HG03196 (cell line): ENCODE measurements around the gene RPP25.

ENCODE experiments used
- ATAC-seq: cut with Tn5 transposase; IDR thresholded peaks from one replicate; pipeline ENCODE4 v1.9.1; 2021; ENCODE audit not compliant: unreplicated experiment

The RPP25 gene, protein sequence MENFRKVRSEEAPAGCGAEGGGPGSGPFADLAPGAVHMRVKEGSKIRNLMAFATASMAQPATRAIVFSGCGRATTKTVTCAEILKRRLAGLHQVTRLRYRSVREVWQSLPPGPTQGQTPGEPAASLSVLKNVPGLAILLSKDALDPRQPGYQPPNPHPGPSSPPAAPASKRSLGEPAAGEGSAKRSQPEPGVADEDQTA

DNA sequence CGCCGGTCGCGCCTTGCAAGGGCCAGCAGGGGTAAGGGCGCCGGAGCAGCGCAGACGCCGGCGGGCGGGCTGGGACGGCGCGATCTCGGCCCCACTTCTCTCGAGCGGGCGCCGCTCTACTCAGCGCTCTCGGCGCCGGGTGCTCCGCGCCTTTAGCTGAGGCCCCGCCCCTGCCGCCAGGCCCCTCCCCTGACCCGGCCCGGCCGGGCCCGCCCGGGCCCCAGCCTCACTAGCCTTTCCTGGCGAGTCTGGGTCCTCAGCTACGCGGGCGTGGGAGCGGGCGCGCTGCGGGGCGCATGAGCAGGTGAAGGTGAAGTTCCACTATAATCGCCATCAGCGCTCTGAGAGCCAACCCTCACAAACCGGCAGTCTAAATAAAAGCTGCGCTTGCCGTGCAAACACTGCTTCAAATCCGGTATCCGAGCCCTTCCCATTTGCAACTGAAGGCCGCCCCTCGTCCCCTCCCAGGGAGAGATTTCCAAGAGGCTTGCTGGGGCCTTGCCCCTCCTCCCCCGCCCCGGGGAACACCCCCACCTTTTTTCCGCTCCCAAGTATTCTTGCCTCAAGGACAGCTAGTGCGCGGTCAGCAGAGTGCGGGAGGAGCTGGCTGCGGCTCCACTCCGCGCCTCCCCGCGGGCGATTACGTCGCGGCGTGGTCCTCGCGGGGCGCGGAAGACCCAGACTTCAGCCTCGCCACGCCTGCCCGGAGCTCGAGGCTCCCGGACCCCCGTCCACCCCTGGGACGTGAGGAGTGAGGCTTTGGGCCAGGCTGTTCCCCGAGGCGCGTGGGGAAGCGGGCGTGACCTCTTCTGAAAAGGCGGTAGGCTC lies at the start of gene RPP25:
Gene RPP25 (minus strand): TSS at position 125 of the 828 bp plus-strand sequence. CDS start 189 bp downstream, outside the sequence.
- ATAC-seq, result peak; percentile 73

DNA sequence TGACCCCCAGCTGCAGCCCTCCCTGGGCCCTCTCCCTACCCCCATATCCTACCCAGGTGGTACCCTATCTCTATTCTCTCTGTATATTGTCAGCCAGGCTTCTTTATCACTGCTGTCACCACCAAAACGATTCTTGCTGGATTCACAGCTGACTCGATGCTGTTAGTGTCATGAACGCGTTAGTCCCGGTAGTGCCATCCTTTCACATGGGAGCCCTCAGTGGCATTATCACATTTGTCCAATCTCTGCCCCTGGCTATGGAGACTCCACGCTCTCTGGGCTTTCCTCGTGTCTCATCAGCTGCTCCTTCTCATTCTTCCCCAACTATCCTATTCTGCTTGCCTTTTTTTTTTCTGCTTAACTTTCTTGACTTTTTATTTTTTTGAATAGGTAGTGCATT lies 45.8 kb upstream of the RPP25 start:
- no peak for ATAC-seq

DNA sequence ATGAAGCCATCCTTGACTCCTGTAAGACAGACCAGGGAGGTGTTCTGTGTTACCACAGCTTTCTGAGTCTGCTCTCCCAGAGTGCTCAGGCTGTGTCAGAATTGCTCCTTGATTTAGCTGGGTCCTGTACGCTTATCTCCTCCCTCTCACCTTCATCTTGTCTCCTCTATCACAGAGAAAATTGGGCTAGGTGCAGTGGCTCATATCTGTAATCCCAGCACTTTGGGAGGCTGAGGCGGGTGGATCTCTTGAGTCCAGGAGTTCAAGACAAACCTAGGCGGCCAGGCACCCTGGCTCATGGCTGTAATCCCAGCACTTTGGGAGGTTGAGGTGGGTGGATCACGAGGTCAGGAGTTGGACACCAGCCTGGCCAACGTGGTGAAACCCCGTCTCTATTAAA lies 44.7 kb upstream of the RPP25 start:
- ATAC-seq, result no peak

DNA sequence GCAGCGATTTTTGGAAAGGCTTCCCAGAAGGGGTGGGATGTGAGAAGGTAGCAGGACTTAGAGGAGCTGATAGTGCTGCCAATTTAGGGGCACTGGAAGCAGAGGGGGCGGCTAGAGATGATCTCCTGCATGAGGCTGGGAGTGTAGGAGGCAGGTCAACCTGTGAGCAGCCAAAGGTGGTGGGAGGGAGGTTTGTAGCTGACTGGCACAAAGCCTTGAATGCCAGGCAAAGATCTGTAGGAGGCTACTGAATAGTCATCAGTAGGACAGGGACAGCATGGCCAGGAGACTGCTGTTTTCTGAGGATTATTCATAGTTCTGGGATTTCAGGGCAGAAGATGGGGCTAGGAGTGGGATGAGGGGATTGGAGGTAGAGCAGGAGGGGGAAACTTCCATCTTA lies 41.0 kb upstream of the RPP25 start:
- ATAC-seq, result no peak

DNA sequence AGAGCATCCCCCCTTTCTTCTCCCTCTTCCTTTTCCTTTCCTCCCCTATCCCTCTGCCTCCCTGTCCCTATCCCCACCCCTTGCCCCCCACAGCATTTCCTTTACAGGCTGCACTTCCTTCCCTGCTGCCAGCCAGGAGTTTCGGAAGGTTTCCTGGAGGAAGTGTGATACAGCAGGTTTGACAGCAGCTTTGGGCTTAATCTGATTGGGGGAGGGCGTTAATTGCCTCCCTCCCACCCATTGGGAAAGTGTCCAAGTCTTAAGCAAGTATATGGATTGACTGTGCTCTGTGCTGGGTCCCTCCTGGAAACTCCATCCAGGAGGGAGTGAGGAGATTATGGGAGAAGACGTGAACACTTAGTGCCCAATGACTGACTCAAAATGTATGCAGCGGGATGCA lies 40.6 kb upstream of the RPP25 start:
- no peak for ATAC-seq

DNA sequence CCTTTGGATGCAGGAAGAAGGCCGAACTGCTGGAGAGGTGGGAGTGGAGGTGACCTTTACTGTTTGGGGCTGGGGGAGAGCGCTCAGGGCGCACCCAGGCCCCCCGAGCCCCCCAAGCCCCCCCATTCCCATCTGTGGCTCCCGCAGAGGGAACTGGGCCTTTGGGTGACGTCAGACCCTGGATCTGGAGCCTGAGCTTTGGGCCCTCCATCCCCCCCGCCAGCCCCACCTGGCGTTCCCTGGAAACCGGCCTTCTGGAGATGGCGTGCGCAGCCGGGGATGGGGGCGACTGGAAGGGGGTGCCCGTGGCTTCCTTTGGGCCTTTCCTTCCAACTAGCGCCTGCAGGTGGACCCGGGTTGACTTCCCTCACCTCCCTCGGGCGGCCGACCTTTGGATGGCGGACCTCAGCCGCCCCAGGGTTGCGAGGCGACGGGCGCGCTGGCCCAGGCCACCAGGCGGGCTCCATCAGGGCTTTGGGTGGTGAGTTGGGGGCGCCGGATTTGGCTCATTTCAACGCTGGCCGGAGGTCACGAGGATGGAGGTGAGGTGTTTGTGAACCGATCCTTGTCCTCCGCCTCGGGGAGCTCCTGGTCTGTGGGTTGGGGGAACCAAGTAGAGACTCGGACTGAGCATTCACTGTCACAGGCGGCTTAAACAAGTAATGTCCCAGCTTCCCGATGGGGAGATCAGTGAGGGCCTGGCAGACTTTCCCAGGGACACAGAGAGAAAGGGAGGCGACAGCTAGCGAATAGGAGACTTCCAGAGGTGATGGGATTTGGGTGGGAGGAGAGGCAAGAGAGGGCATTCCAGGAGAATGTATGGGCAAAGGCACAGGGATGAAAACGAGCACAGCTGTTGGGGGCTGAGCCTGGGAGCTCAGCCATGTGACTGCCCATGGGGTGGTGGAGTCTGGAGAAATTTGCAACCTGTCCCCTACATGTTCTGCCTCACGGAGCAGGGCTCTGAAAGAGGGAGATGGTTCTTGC lies 39.5 kb upstream of the RPP25 start:
- ATAC-seq, result no peak

DNA sequence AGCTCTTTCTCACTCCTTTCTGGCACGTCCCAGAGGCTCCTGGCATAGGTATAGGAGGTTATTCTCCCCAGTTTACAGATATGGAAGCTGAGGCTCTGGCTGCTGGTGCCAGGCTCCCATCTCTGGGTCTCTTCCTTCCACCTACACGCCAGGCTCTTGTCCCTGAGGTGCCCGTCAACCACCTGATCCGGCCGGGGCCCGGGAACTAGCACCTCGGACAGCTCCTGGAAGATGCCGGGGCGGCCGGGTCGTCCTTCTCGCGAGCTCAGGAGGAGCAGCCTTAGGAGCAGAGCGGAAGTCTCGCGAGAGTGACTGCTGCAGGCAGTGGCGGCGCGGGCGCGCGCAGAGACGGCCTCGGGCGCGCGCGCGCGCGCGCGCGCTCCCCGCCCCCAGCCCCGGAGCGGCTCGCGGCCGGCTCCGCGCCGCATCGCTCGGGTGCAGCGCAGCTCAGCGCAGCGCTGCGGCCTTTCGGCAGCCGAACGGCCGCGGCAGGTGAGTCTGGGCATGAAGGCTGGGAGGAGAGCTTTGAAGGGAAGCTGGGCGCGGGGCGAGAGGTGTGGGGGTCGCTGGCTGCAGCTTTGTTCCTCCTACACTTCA lies 38.7 kb upstream of the RPP25 start, which contains the start of gene SCAMP5:
Gene SCAMP5 (plus strand): TSS at position 382 of the 597 bp plus-strand sequence. CDS start 16,277 bp downstream, outside the sequence.
- ATAC-seq, result peak; percentile 74

DNA sequence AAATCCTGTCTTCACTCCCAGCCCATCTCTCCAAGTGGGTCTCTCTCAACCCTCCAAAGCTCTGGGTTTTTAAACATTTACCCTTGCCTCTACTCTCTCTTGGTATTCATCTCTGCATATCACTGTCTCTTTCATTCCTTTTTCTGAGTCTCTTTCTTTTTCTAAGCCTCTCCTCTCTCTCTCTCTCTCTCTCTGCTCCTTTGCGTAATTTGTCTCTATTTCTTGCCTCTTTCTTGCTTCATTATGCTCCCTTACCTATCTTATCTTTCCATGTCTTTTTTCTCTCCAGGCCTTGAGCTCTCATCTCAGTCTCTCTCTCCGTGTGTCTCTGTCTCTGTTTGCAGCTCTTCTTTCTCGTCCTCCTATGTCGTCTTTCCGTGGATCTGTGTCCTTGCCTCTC lies 38.1 kb upstream of the RPP25 start:
- ATAC-seq, result no peak

DNA sequence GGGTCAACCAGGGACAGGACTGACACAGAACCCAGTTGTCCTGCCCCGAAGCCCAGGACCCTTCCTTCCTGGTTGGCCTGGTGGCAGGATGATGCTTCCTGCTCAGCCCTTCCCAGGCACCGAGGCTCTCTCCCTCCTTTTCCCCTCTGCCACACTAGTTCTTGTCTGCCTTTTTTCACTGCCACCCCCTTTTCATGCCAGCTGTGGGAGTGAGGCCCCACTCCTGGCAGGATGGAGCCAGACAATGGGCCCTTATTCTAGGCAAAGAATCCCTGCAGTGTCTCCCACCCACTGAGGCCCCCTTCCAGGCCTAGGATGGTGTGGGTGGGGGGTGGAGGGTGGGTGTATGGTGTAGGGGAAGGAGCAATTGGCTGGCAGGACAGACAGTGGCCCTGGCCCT lies 37.7 kb upstream of the RPP25 start:
- ATAC-seq, result no peak

DNA sequence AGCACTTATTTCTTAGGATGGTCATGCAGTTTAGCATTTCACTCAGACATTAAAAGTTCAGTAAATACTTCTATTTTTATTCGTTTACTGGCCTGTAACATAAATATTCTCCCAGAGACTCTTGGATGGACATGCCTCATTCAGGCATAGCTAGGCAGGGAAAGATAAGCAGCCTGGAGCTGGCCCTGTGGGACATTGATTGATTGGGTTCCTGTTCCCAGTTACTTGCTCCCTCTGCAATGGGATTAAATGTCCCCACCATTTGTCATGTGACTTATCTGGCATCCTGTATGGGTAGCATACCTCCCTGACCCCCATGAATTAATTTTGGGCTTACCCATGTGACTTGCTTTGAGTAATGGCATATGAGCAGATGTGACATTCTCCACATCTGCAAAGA lies 36.0 kb upstream of the RPP25 start:
- no peak for ATAC-seq

DNA sequence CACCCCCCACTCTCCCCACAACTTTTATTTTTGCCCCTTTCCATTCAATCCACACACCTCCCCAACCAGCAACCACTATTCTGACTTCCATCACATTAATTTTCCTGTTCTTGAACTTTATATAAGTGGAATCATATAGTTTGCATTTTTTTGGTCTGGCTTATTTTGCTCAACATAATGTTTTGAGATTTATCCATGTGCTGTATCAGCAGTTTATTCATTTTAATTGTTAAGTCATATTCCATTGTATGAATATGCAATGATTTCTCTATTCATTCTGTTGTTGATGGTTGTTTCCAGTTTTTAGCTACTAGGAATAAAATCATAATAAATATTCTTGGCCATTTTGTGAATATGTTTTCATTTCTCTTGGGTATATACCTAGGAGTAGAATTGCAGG lies 33.0 kb upstream of the RPP25 start:
- no peak for ATAC-seq

DNA sequence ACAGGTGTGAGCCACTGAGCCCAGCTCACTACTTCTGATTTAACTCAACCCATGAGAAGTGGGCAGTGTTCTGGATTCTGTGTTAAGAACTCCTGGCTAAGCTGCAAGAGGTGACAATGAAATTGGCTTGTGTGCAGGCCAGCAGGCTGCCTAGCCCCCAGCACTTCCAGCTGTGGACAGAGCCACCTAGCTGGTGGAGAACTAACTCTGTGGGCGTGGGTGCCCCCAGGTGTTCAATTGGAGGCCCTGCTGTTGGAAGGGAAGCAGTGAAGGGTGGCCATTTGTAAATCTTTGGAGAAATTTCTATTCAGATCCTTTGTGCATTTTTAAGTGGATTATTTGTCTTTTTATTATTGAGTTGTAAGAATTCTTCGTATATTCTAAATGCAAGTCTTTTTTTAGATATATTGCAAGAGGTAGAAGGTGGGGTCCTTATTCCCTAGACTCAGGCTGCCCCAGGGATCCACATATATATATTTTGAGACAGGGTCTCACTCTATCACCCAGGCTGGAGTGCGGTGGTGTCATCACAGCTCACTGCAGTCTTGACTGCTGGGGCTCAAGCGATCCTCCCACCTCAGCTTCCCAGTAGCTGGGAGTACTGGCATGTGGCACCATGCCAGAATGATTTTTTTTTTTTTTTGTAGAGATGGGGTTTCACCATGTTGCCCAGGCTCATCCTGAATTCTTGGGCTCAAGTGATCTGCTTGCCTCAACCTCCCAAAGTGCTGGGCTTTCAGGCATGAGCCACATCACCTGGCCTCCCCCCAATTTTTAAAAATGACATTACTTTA lies 31.6 kb upstream of the RPP25 start:
- ATAC-seq, result no peak

DNA sequence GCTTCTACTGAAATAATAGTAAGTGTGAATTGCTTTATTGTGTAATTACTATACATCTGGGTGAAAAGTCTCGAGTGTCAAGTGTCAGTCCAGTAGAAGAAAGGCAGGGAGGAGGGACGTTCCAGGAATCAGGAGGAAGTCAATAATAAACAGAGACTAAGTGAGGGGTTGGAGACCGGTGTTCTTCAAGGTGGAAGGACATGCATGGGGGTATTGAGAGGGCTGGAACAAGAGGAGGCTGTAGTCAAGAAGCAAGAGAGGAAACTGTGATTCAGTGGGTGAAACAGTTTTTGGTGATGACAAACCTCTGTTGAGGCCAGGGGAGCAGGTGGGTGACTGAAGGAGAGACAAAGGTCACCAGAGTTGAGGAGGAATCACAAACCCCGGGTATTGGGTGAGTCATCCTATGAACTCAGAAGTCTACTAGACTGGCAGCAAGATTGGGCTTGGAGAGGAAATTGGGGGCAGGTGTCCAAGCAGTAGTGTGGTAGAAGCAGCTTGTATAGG lies 27.2 kb upstream of the RPP25 start:
- peak; percentile 84 for ATAC-seq

DNA sequence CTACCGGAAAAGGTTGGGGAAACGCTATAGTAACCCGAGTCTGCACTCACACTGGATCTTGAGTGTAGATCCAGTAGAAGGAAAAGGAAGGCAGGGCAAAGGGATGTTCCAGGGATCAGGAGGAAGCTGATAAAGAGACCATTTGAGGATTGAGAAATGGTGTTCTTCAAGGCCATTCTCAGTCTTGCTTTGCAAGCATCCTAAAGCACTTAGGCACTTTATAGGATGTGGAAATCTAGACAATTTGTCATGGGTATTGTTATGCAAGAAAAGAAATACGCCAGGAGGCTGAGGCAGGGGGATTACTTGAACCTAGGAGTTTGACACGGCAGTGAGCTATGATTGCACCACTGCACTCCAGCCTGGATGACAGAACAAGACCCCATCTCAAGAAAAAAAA lies 25.6 kb upstream of the RPP25 start:
- no peak for ATAC-seq

DNA sequence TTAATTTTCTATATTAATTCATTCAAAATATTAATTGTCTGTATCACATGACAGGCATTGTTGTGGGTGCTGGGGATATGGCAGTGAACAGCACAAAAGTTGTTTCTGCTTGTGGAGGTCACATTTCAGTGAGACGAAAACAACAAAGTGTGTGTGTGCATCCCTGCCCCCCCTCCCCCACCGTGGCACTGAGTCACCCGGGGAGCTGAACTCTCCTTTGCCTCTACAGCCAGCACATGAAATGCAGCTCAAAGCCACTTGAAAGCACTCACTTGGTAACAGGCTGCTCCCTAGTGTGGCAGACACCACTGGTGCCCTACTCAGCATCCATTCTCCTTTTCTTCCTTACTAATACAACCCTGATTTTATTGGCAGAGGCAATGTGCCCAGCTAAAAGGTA lies 21.9 kb upstream of the RPP25 start:
- ATAC-seq, result no peak

DNA sequence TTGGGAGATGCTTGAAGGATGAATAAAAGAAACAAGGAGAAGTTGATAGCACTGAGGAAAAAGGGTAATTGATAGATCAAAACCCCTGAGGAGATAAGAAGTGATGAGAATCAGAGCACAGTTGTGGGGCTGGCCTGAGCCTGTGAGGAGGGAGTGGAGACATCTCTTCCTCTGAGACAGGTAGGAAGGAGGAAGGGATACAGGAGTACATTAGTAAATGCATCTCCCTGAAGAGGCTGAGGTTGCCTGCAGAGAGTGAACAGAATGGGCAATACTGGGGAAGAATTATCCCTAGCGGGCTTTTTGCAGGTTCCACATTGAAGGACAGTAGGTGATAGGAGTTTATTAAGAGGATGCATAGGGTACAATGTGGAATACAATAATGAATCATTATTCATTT lies 21.5 kb upstream of the RPP25 start:
- ATAC-seq, result no peak

DNA sequence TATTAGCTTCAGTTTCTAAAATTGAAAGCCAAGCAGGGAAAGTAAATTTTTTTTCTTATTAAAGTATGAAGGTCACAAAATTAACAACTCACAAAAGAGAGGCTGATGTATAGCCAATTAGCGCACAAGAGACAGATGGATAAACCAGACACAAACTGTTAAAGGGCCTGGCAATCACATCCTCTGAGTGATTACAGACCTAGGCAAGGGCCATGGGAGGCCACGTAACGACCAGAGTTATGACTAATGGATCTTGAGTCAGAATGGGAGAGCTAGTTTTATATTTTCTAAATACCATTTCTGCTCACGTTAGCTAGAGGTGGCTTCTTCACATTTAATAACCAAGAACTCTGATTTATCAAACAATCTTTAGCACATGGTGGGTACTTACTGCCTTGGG lies 21.0 kb upstream of the RPP25 start:
- ATAC-seq, result no peak

DNA sequence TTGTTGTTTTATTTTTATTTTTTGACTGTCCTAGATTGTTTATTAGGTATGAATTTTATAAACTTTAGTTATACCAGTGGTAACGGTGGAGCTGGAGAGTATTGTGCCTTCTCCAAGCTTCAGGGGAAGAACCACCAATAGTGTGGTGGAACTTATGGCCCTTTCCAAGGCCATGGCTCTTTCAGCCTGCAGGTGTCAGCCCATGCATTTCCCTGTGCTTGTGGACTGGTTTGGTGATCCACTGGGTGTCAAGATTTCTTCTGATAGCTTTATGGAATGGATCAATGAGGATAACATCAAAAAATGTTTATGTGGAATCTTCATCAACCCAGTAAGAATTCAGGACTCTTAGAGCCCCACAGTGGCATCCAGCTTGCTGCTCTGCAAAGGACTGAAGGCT lies 19.6 kb upstream of the RPP25 start:
- ATAC-seq, result no peak

DNA sequence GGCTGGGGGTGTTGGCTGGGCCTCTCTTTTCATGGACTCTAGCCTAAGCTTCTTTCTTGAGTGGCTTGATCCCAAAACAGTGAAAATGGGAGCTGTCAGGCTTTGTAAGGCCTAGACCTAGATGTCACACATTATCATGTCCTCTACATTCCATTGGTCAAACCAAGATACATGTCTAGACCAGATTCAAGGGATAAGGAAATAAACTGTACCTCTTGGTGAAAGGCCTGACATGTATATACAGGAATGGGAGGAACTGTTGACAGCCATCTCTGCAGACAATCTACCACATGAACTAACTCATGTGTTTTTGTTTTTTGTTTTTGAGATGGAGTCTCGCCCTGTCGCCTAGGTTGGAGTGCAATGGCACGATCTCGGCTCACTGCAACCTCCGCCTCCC lies 11.1 kb upstream of the RPP25 start:
- no peak for ATAC-seq

DNA sequence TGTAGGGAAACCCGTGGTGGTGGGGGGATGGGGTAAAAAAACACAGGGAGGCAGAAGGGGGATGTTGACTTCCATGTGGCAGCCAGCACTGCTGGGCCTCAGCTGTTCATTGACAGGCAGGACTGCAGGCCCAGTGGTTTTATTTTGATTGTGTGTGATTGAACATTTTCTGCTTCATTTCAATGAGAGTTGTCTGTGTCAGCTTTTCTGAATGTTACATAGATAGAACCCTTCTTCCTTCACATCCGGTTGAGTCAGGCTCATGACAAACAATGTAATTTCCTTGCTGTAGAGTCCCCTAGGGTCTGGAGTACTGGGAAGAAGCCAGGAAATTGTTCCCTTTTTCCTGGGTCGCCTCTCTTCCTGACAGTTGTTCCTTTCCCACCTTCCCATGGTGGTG lies 8.2 kb upstream of the RPP25 start:
- no peak for ATAC-seq
